HG02759 (cell line): ENCODE measurements around the gene XPO6.

Experiments used
- ATAC-seq: cut with Tn5 transposase; IDR thresholded peaks from one replicate; pipeline ENCODE4 v1.9.1; 2021; ENCODE audit warnings: mild to moderate bottlenecking, moderate library complexity; ENCODE audit not compliant: unreplicated experiment

XPO6 gene

GRCh38 chr16:28112908-28113307 lies 98.9 kb downstream of the XPO6 start:
- no peak for ATAC-seq

GRCh38 chr16:28110977-28111376 lies 100.8 kb downstream of the XPO6 start:
- ATAC-seq, result no peak

GRCh38 chr16:28110479-28110878 lies 101.3 kb downstream of the XPO6 start:
- no peak for ATAC-seq

- ATAC-seq, result no peak
These were observed 101.7 kb downstream of the XPO6 start for GRCh38 chr16:28110074-28110473.

- no peak for ATAC-seq
These were observed 103.0 kb downstream of the XPO6 start for GRCh38 chr16:28108590-28109247.

- ATAC-seq, result no peak
These were observed 104.5 kb downstream of the XPO6 start for GRCh38 chr16:28107232-28107631.

GRCh38 chr16:28106467-28107215 lies 105.1 kb downstream of the XPO6 start:
- ATAC-seq, result no peak

GRCh38 chr16:28105954-28106353 lies 105.8 kb downstream of the XPO6 start:
- no peak for ATAC-seq

GRCh38 chr16:28105297-28105696 lies 106.5 kb downstream of the XPO6 start:
- no peak for ATAC-seq

GRCh38 chr16:28104404-28104803 lies 107.4 kb downstream of the XPO6 start:
- no peak for ATAC-seq

GRCh38 chr16:28103516-28104170 lies 108.1 kb downstream of the XPO6 start:
- no peak for ATAC-seq

GRCh38 chr16:28101533-28101890 lies 110.3 kb downstream of the XPO6 start:
- ATAC-seq, result no peak

GRCh38 chr16:28100810-28101532 lies 110.8 kb downstream of the XPO6 start:
- ATAC-seq, result no peak

GRCh38 chr16:28098959-28099945 lies 112.5 kb downstream of the XPO6 start:
- ATAC-seq, result no peak

GRCh38 chr16:28098171-28098958 lies 113.4 kb downstream of the XPO6 start:
- ATAC-seq, result no peak

GRCh38 chr16:28096983-28097899 lies 114.5 kb downstream of the XPO6 start:
- ATAC-seq, result no peak

GRCh38 chr16:28093385-28093725 lies 118.4 kb downstream of the XPO6 start:
- no peak for ATAC-seq

GRCh38 chr16:28092721-28093384 lies 118.9 kb downstream of the XPO6 start:
- no peak for ATAC-seq
